HFF-Myc (cell line): ENCODE results near the gene SOCS1.

ENCODE experiments used
- DNase-seq: peaks from one replicate; pipeline ENCODE4 v3.0.0-alpha.2; 2011; ENCODE audit warnings: low read depth; ENCODE audit errors: extremely low read depth
- H3K4me3 ChIP-seq: replicated peaks from 2 replicates; pipeline ENCODE4 v1.5.1; 2011; ENCODE audit warnings: low read depth, mild to moderate bottlenecking, control low read depth, low read length
- CTCF ChIP-seq: IDR thresholded peaks from 2 replicates; pipeline ENCODE4 v1.5.1; 2012; ENCODE audit warnings: mild to moderate bottlenecking, low read depth, low read length, control low read depth; ENCODE audit errors: missing control alignments

SOCS1 gene

GRCh38 chr16:11205754-11206581 is 50.0 kb downstream of the SOCS1 start:
- no peak overlapping the region for H3K4me3 ChIP-seq
- DNase-seq: no peak
- TF ChIP-seq CTCF: no peak

GRCh38 chr16:11205065-11205699 is 50.8 kb downstream of the SOCS1 start:
- H3K4me3 ChIP-seq: no peak overlapping the region
- no peak for DNase-seq
- TF ChIP-seq CTCF: no peak

- DNase-seq: no peak
- TF ChIP-seq CTCF: no peak
These were observed 51.4 kb downstream of the SOCS1 start for GRCh38 chr16:11204513-11205047.

More at GRCh38 chr16:11204513-11205047, 51.4 kb downstream of the SOCS1 start:
- H3K4me3 ChIP-seq: no peak overlapping the region
